Skeletal muscle satellite cell (primary cell): ENCODE results near the gene DISC1.
"Not testable (repeated sequence)": the region's sequence is repeated elsewhere in the genome, so short reads cannot be mapped to it uniquely, and the experiment has no call there.

Source experiments
- H3K27me3 ChIP-seq: 2 replicates; pipeline ENCODE4 v1.7.0; 2013; ENCODE audit warnings: low read length; ENCODE audit not compliant: control insufficient read depth, insufficient read depth
- H3K36me3 ChIP-seq: 2 replicates; pipeline ENCODE4 v1.7.0; 2013; ENCODE audit warnings: mild to moderate bottlenecking, control low read depth, low read length; ENCODE audit not compliant: insufficient read depth
- H3K4me1 ChIP-seq: 2 replicates; pipeline ENCODE4 v1.7.0; 2013; ENCODE audit warnings: low read length; ENCODE audit not compliant: control insufficient read depth, insufficient read depth
- H3K4me2 ChIP-seq: 2 replicates; pipeline ENCODE4 v1.7.0; 2013; ENCODE audit warnings: mild to moderate bottlenecking, low read length
- H3K4me3 ChIP-seq: 2 replicates; pipeline ENCODE4 v1.7.0; 2013; ENCODE audit warnings: low read length
- H3K9ac ChIP-seq: 2 replicates; pipeline ENCODE4 v1.7.0; 2013; ENCODE audit warnings: mild to moderate bottlenecking, low read depth, low read length, moderate library complexity
- H3K9me3 ChIP-seq: replicated peaks from 2 replicates; pipeline ENCODE4 v1.7.0; 2013; ENCODE audit warnings: mild to moderate bottlenecking, control low read depth, low read length

DISC1 gene

GRCh38 chr1:231665101-231665500 lies 38.5 kb downstream of the DISC1 start:
- no peak overlapping the region for H3K4me2 ChIP-seq
- no peaks in the 10 kb centered on the region for H3K9me3 ChIP-seq
- H3K9ac ChIP-seq: no peak overlapping the region
- no peaks in the 10 kb centered on the region for H3K36me3 ChIP-seq
- no peaks in the 10 kb centered on the region for H3K4me1 ChIP-seq
- H3K4me3 ChIP-seq: no peak overlapping the region
- H3K27me3 ChIP-seq: no peaks in the 10 kb centered on the region

GRCh38 chr1:231665726-231666125 lies 39.1 kb downstream of the DISC1 start:
- Histone ChIP-seq H3K4me2 (no peak overlapping the region), H3K36me3 (no peaks in the 10 kb centered on the region), H3K27me3 (no peaks in the 10 kb centered on the region), H3K4me1 (no peaks in the 10 kb centered on the region), H3K9ac (no peak overlapping the region), H3K4me3 (no peak overlapping the region), H3K9me3 (no peaks in the 10 kb centered on the region)

- Histone ChIP-seq H3K9me3 (no peaks in the 10 kb centered on the region), H3K36me3 (no peaks in the 10 kb centered on the region), H3K4me3 (no peak overlapping the region), H3K4me1 (no peaks in the 10 kb centered on the region), H3K9ac (no peak overlapping the region), H3K4me2 (no peak overlapping the region), H3K27me3 (no peaks in the 10 kb centered on the region)
Observed at GRCh38 chr1:231666220-231666936, 39.8 kb downstream of the DISC1 start.

- no peak overlapping the region for H3K9ac ChIP-seq
- H3K36me3 ChIP-seq: no peaks in the 10 kb centered on the region
- no peak overlapping the region for H3K4me3 ChIP-seq
- H3K9me3 ChIP-seq: no peaks in the 10 kb centered on the region
- H3K27me3 ChIP-seq: no peaks in the 10 kb centered on the region
- H3K4me1 ChIP-seq: no peaks in the 10 kb centered on the region
- no peak overlapping the region for H3K4me2 ChIP-seq
Observed at GRCh38 chr1:231666937-231667608, 40.5 kb downstream of the DISC1 start.

GRCh38 chr1:231667896-231668506 lies 41.4 kb downstream of the DISC1 start:
- Histone ChIP-seq H3K4me2 (no peak overlapping the region), H3K4me1 (no peaks in the 10 kb centered on the region), H3K4me3 (no peak overlapping the region), H3K27me3 (no peaks in the 10 kb centered on the region), H3K9me3 (no peaks in the 10 kb centered on the region), H3K9ac (no peak overlapping the region), H3K36me3 (no peaks in the 10 kb centered on the region)

- H3K27me3 ChIP-seq: no peaks in the 10 kb centered on the region
- no peak overlapping the region for H3K4me2 ChIP-seq
- no peak overlapping the region for H3K9ac ChIP-seq
- H3K9me3 ChIP-seq: no peaks in the 10 kb centered on the region
- H3K4me3 ChIP-seq: no peak overlapping the region
- H3K36me3 ChIP-seq: no peaks in the 10 kb centered on the region
- no peaks in the 10 kb centered on the region for H3K4me1 ChIP-seq
Observed at GRCh38 chr1:231668826-231669225, 42.2 kb downstream of the DISC1 start.

- not testable (repeated sequence) for H3K4me2 ChIP-seq, H3K36me3 ChIP-seq, H3K9me3 ChIP-seq
Observed at GRCh38 chr1:231669864-231670621, 43.5 kb downstream of the DISC1 start.

GRCh38 chr1:231670755-231671154 lies 44.2 kb downstream of the DISC1 start:
- Histone ChIP-seq H3K36me3 (no peaks in the 10 kb centered on the region), H3K9me3 (no peaks in the 10 kb centered on the region), H3K4me1 (no peaks in the 10 kb centered on the region), H3K4me2 (no peak overlapping the region), H3K9ac (no peak overlapping the region), H3K4me3 (no peak overlapping the region), H3K27me3 (no peaks in the 10 kb centered on the region)

More at GRCh38 chr1:231669864-231670621, 43.5 kb downstream of the DISC1 start:
- not testable (repeated sequence) for H3K4me1 ChIP-seq, H3K4me3 ChIP-seq, H3K27me3 ChIP-seq, H3K9ac ChIP-seq

GRCh38 chr1:231674575-231674974 lies 48.0 kb downstream of the DISC1 start:
- no peak overlapping the region for H3K4me3 ChIP-seq
- H3K9ac ChIP-seq: no peak overlapping the region
- H3K9me3 ChIP-seq: no peaks in the 10 kb centered on the region
- H3K4me2 ChIP-seq: no peak overlapping the region
- H3K36me3 ChIP-seq: no peaks in the 10 kb centered on the region
- no peaks in the 10 kb centered on the region for H3K27me3 ChIP-seq
- peaks cover 3% of the 10 kb centered on the region for H3K4me1 ChIP-seq

- no peaks in the 10 kb centered on the region for H3K36me3 ChIP-seq
- no peak overlapping the region for H3K9ac ChIP-seq
- H3K27me3 ChIP-seq: no peaks in the 10 kb centered on the region
- no peaks in the 10 kb centered on the region for H3K9me3 ChIP-seq
- no peak overlapping the region for H3K4me2 ChIP-seq
- H3K4me3 ChIP-seq: no peak overlapping the region
- H3K4me1 ChIP-seq: peaks cover 3% of the 10 kb centered on the region
Observed at GRCh38 chr1:231676487-231676886, 49.9 kb downstream of the DISC1 start.

- Histone ChIP-seq H3K4me2 (no peak overlapping the region), H3K9me3 (no peaks in the 10 kb centered on the region), H3K36me3 (no peaks in the 10 kb centered on the region), H3K27me3 (no peaks in the 10 kb centered on the region), H3K9ac (no peak overlapping the region), H3K4me1 (peaks cover 3% of the 10 kb centered on the region), H3K4me3 (no peak overlapping the region)
Observed at GRCh38 chr1:231677442-231677841, 50.9 kb downstream of the DISC1 start.
